HG03095 (cell line): ENCODE data around the gene PLA2G4D.

Experiments used
- ATAC-seq: cut with Tn5 transposase; IDR thresholded peaks from one replicate; pipeline ENCODE4 v1.9.1; 2021; ENCODE audit warnings: moderate library complexity; ENCODE audit not compliant: unreplicated experiment

PLA2G4D gene

DNA sequence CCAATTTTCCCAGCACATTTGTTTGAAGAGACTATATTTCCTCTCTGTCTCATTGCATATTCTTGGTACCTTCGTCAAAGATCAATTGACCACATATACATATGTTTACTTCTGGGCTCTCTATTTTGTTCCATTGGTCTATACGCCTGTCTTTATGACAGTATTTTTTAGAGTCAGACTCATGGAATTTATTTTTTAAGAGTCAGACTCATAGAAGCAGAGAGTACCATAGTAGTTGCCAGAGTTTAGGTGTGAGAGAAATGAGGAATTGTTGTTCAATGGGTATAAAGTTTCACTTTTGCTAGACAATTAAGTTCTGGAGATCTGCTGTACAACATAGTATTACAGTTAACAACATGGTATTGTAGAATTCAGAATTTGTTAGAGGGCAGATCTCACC, 35.0 kb upstream of the PLA2G4D start:
- no peak for ATAC-seq

DNA sequence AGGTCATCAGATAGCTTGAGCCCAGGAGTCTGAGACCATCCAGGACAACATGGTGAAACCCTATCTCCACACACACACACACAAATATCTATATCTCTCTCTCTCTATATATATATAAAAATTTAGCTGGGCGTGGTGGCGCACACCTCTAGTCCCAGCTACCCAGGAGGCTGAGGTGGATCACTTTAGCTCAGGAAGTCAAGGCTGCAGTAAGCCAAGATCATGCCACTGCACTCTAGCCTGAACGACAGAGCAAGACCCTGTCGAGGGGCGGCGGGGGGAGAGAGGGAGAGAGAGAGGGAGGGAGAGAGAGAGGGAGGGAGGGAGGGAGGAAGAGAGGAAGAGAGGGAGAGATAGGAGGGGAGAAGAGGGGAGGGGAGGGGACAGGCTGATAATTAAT, 34.1 kb upstream of the PLA2G4D start:
- no peak for ATAC-seq

DNA sequence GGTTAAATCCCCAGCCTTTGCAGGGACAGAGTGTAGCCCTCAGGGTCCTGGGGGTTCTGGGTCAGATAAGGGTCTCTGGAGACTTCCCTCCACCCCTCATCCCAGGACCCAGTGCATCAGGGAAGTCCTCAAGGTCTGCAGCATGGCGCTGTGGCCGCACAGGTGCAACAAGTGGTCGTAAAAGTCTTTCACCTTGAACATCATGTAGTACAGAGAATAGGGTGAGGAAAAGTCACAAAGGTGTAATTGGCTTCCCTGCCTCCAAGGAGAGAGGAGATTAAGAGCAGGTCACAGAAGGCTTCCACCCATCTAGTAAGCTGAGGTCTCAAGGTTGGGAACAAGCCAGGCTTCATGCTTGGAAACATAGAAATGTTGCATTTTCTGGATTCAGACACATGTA, 29.2 kb upstream of the PLA2G4D start:
- ATAC-seq: no peak

DNA sequence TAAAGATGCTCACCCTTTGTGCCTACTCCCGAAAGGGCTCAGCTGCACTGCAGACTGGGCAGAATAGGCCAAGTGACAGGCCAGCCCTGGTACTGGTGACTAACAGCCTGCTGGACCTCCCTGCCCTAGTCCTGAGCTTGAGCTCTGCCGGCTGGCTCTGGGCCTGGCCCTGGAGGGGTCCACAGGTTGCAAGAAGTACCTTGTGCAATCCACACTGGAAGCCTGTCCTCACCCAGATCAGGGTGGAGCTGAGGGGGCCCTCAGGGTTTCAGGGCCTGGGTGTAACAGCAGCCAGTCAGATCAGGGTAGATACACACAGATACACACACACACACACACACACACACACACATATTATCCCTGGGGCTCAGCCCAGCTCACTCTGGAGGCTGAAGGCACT, 27.3 kb upstream of the PLA2G4D start:
- ATAC-seq: no peak

- ATAC-seq: no peak
Observed at GRCh38 chr15:42121021-42121420, 26.7 kb upstream of the PLA2G4D start.

GRCh38 chr15:42120285-42120684, 25.9 kb upstream of the PLA2G4D start:
- ATAC-seq: no peak

DNA sequence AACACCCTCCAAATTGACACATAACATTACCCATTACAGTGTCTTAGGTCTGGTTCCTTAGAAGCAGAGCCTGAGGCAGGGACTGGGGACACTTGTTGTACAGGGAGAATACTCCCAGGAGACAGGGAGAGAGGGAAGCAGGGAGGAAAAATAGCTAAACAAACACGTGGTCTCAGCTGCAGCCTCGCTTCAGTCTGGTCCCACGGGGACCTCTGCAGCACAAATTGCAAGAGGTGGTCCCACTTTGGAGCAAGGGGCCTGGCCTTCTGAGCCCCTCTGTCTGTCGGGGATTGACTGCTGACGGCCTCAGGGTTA, 25.0 kb upstream of the PLA2G4D start:
- no peak for ATAC-seq

- ATAC-seq: no peak
Observed at GRCh38 chr15:42118650-42119445, 24.5 kb upstream of the PLA2G4D start.

DNA sequence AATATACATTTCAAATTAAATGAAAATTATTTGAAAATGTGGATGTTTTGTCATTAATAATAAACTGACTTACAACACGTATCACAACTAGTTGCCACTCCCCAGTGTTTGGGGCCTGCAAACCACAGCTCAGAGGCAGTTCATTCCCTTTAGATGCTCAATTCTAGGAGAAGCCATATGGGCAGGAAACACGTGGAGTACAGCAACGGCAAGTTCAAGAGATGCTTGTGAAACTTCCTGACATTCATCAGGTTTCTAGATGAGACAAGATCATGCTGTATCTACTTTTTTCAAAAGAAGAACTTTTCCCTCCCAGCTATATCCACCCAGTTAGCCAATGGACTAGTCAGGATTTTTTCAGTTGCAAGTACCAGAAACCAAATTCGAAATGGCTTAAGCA, 17.6 kb upstream of the PLA2G4D start:
- no peak for ATAC-seq

- no peak for ATAC-seq
Observed at GRCh38 chr15:42110367-42110766, 16.0 kb upstream of the PLA2G4D start.

DNA sequence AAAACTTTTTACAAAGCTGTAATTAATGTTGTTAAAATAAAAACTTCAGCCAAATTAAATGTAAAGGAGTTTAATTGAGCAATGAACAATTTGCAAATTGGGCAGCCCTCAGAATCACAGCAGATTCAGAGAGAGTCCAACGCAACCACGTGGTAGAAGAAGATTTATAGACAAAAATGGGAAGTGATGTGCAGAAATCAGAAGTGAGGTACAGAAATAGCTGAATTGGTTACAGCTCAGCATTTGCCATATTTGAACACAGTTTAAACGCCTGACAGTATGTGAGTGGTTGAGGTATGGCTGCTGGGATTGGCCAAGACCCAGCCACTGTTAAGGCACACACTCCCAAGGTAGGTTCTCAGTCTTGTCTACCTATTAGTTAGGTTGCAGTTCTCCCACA, 14.4 kb upstream of the PLA2G4D start:
- no peak for ATAC-seq

GRCh38 chr15:42108189-42108588, 13.8 kb upstream of the PLA2G4D start:
- ATAC-seq: no peak

DNA sequence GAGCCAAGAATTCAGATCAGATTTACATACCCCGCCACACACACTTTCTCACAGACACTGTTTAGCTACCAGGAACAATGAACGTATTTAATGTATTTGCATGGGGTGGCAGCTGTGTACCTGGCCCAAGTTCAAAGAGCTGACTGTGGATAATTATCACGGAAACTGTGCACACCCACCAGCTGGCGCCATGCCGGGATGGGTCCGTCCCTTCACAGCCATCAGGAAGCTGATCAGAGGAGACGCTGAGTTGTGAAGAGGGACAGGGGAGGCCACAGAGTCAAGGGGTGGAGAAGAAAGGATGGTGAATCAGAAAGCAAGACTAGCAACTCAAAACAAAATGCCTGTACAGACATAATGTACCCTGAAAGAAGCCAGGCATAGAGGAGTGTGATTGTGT, 13.1 kb upstream of the PLA2G4D start:
- ATAC-seq: no peak

DNA sequence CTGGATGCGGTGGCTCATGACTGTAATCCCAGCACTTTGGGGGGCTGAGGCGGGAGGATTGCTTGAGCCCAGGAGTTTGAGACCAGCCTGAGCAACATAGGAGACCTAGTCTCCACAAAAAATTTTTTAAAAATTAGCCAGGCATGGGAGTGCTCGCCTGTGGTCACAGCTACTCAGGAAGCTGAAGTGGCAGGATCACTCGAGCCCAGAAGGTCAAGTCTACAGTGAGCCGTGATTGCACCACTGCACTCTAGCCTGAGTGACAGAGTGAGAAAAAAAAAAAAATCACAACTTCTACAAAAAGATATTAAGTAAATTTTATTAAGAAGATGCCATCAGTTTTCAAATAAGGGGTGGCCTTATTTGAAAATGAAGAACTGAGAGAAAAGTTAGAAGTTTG, 11.9 kb upstream of the PLA2G4D start:
- ATAC-seq: no peak

GRCh38 chr15:42104095-42104891, 9.9 kb upstream of the PLA2G4D start:
- ATAC-seq: no peak

DNA sequence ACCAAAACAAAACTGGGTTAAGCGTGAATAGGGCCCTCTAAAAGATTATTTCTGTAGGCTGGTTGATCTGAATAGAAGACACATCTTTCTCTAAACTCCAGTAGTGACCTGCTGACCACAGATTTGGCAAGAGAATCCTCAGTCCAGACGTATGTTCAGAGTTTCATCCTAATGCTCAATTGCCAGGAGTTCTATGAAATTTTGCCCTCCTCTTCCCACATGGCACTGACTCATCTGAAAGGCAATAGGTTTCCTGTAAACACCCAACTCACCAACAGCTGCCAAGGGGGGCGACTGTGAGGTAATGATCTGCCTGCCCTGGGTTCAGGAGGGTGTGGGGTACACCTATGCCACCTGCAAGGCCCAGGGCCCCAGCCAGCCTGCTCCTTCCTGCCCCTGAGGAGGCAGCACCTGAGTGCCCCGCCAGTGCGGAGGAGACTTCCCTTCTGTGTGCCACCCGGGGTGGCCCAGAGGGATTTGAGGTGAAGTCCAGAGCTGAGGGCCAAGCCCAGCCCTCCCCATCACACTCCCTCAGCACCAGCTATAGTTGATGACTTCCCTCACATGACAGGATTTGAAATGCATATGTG, 8.4 kb upstream of the PLA2G4D start:
- no peak for ATAC-seq

GRCh38 chr15:42101861-42102260, 7.5 kb upstream of the PLA2G4D start:
- no peak for ATAC-seq

- ATAC-seq: no peak
Observed at GRCh38 chr15:42100021-42100800, 5.8 kb upstream of the PLA2G4D start.

DNA sequence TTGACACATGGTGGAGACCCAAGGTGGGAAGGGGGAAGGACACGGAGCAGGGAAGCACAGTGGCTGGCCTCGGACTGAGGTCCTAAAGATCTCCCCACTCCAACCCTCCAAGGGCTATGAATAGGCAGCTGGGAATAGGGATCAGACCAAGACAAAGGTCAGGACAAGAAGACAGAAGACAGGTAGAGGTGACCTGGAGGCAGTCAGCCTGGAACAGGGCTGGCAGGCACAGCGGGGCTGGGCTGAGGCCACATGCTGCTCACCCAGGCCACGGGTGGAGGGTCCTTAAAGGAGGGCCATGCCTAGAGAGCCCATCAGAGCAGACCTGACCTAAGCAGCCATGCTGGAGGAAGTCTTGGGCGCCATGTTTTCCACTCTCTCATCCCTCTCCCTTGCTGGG, 2.7 kb upstream of the PLA2G4D start:
- no peak for ATAC-seq

DNA sequence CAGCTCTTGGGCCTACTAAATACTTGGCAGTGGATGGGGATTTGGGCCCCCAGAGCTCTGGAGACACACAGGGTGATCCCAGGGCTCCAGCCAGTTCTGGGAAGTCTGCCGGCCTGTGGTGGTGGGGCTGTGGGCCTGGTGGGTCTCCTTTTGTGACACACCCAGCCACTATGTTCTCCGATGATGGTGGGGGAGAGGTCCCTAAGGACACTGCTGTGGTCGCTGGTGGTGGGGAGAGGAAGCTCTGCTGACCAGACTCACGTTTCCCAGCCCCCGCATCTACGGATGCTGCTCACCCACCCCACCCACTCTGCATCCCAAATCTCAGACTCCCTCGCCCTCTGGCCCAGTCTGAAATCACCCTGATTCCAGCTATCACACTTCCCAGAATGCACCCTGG, 396 bp downstream of the PLA2G4D start:
- no peak for ATAC-seq
